Natural killer cell (primary cell): ENCODE measurements around the gene GNG2. TPM values are rescaled to one million over a fixed set of nuclear protein-coding genes. Genes with fewer than 3 reads are reported as not detected.

Source experiments
- ATAC-seq, 3 donors: fragments of 150-1000 bp in 2 of 3; fragments of 200-7000 bp in 1 of 3; cut with Tn5 transposase; 1 replicate in 1 of 3; 2 replicates in 2 of 3; pipeline ENCODE4 v1.10.0; 2021; ENCODE audit warnings: mild to moderate bottlenecking in 2 of 3, moderate library complexity in 2 of 3
- DNase-seq, 2 donors: peaks; one replicate each; pipeline versions ENCODE4 v3.0.0 to v3.0.0-alpha.2; 2013 to 2021; ENCODE audit warnings: mixed read lengths in 1 of 2
- H3K27ac ChIP-seq: one replicate; pipeline ENCODE4 v1.5.1; 2013; ENCODE audit warnings: mild to moderate bottlenecking, low read length
- H3K27me3 ChIP-seq: one replicate; pipeline ENCODE4 v1.6.1; 2013; ENCODE audit warnings: low read length; ENCODE audit not compliant: control insufficient read depth, insufficient read depth
- H3K36me3 ChIP-seq: one replicate; pipeline ENCODE4 v1.6.1; 2013; ENCODE audit warnings: low read length; ENCODE audit not compliant: control insufficient read depth, insufficient read depth
- H3K4me1 ChIP-seq: one replicate; pipeline ENCODE4 v1.6.1; 2013; ENCODE audit warnings: low read length; ENCODE audit not compliant: control insufficient read depth, insufficient read depth
- H3K4me3 ChIP-seq: one replicate; pipeline ENCODE4 v1.5.1; 2013; ENCODE audit warnings: low read length
- H3K9me3 ChIP-seq: one replicate; pipeline ENCODE4 v1.6.1; 2013; ENCODE audit warnings: low read length; ENCODE audit not compliant: control insufficient read depth, insufficient read depth
- H3K27ac Mint-ChIP-seq, 2 donors: one replicate each; pipeline ENCODE4 v1.8.0; 2022; ENCODE audit warnings: mild to moderate bottlenecking in 2 of 2, mixed read lengths in 2 of 2, moderate library complexity in 1 of 2
- H3K27me3 Mint-ChIP-seq, 2 donors: one replicate each; pipeline ENCODE4 v1.8.0; 2022; ENCODE audit warnings: low read depth in 2 of 2, mixed read lengths in 2 of 2
- H3K36me3 Mint-ChIP-seq: one replicate; pipeline ENCODE4 v1.8.0; 2022; ENCODE audit warnings: mixed read lengths
- H3K4me1 Mint-ChIP-seq, 2 donors: one replicate each; pipeline ENCODE4 v1.8.0; 2022; ENCODE audit warnings: mixed read lengths in 2 of 2
- H3K4me3 Mint-ChIP-seq: one replicate; pipeline ENCODE4 v1.8.0; 2022; ENCODE audit warnings: mild to moderate bottlenecking, moderate library complexity, mixed read lengths
- H3K9me3 Mint-ChIP-seq, 2 donors: one replicate each; pipeline ENCODE4 v1.8.0; 2022; ENCODE audit warnings: mixed read lengths in 2 of 2
- WGBS: methylation state at CpG from one replicate; pipeline ENCODE4 v1.1.7; 2013; ENCODE audit warnings: missing lambda C conversion rate; ENCODE audit not compliant: insufficient coverage; 5-methylcytosine and 5-hydroxymethylcytosine counted together
- intact Hi-C: fragments of 100-400 bp; cut with micrococcal nuclease; formaldehyde crosslinking; loops from one replicate; pipeline ENCODE4 v1.14.2; 2022
- total RNA-seq, 4 donors: library from RNA; stranded (reverse); fragments of 120-200 nt in 1 of 4; gene quantifications; one replicate each; pipeline versions ENCODE4 v1.2.3 to v1.2.4, GENCODE V29; 2013 to 2022
- TF ChIP-seq, protein P1 (sequence below): fragments of 200-600 bp; IDR thresholded peaks from one replicate; pipeline ENCODE4 v1.8.0; 2022; ENCODE audit warnings: antibody characterized with exemption

The GNG2 gene
- total RNA-seq = 100 to 1,000 TPM; 552 to 653 (median 582) TPM
- total RNA-seq (2013) = 268 TPM

DNA sequence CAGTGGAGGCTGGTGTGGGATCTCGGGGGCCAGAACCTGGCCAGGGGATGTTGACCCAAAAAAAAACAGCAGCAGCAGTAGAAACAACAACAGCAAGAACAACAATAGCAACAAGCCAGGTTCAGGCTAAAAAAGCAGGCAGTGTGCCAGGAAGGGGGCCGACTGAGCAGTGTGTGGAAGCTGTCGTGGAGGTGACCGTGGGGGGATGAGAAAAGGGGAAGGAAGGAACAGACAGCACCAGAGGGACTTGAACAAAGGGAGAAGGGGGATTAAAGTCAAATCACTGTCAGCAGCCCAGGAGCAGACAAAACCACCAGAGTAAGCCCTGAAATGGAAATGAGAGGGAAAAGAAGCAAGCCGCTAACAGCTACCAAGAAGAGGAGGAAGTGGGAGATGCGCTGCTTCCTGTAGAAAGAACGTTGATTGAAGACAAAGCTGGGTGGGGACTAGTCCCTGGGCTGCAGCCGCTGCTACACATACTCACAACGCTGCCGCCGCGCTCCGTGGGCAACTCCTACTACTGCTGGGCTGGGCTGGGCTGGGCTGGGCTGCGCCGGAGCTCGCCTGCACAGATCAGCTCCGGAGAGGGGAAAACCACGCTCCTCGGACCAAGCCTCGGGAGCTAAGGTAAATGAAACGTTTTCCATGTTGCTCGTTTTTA, at the start of gene GNG2:
Gene GNG2 (plus strand): TSS at position 449 of the 661 bp plus-strand sequence. CDS start 90,067 bp downstream, outside the sequence.
- no peaks in the 10 kb centered on the region for H3K9me3 ChIP-seq
- H3K36me3 ChIP-seq = no peaks in the 10 kb centered on the region
- TF ChIP-seq, protein P1, sequence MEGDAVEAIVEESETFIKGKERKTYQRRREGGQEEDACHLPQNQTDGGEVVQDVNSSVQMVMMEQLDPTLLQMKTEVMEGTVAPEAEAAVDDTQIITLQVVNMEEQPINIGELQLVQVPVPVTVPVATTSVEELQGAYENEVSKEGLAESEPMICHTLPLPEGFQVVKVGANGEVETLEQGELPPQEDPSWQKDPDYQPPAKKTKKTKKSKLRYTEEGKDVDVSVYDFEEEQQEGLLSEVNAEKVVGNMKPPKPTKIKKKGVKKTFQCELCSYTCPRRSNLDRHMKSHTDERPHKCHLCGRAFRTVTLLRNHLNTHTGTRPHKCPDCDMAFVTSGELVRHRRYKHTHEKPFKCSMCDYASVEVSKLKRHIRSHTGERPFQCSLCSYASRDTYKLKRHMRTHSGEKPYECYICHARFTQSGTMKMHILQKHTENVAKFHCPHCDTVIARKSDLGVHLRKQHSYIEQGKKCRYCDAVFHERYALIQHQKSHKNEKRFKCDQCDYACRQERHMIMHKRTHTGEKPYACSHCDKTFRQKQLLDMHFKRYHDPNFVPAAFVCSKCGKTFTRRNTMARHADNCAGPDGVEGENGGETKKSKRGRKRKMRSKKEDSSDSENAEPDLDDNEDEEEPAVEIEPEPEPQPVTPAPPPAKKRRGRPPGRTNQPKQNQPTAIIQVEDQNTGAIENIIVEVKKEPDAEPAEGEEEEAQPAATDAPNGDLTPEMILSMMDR = no peak
- H3K4me3 ChIP-seq = peak within 1 kb of the TSS; percentile 73
- Mint-ChIP-seq H3K4me1 (peaks cover 67 to 71% of the 10 kb centered on the region in 2 donors), H3K27me3 (no peaks in the 10 kb centered on the region), H3K4me3 (peak within 1 kb of the TSS; percentile 91), H3K27ac (no peak within 1 kb of the TSS), H3K9me3 (no peaks in the 10 kb centered on the region), H3K36me3 (peaks cover 9% of the 10 kb centered on the region)
- H3K27me3 ChIP-seq = no peaks in the 10 kb centered on the region
- intact Hi-C loops = loop anchor here (1.0 to 10.0 kb wide), 5 partner anchors 13 to 1055 kb away; no protein-coding TSS in a partner anchor
- WGBS = 2% methylated on average over 22 of the region's 22 CpGs
- ATAC-seq = peak; percentile 77 to 96 (median 91)
- peaks cover 28% of the 10 kb centered on the region for H3K4me1 ChIP-seq
- peak within 1 kb of the TSS; percentile 82 for H3K27ac ChIP-seq
- DNase-seq = peak; percentile 76 to 93

DNA sequence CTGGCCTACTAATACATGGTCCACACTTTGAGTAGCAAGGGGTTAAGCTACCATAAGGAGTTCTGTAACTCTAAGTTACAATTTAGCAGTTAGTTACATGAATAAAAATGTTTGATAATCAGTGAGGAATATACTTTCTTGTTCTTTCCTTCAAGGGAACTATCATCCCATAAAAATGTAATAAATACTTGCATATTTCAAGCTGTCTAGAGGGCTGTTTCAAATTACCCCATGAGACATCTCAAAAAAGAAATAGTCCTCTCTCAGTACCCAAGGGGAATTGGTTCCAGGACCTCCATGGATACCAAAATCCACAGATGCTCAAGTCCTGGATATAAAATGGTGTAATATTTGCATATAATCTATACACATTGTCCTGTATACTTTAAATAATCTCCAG, 48.7 kb upstream of the GNG2 start:
- Histone ChIP-seq H3K27me3 (no peaks in the 10 kb centered on the region), H3K9me3 (peaks cover 4% of the 10 kb centered on the region), H3K4me1 (no peaks in the 10 kb centered on the region), H3K27ac (no peak overlapping the region), H3K4me3 (no peak overlapping the region), H3K36me3 (no peaks in the 10 kb centered on the region)
- TF ChIP-seq, protein P1 = no peak
- DNase-seq (no peak), ATAC-seq (no peak)
- Mint-ChIP-seq H3K9me3 (no peaks in the 10 kb centered on the region), H3K27me3 (no peaks in the 10 kb centered on the region), H3K27ac (no peak overlapping the region), H3K36me3 (no peaks in the 10 kb centered on the region), H3K4me3 (no peak overlapping the region), H3K4me1 (no peaks in the 10 kb centered on the region)
- intact Hi-C loops = no loop called here

DNA sequence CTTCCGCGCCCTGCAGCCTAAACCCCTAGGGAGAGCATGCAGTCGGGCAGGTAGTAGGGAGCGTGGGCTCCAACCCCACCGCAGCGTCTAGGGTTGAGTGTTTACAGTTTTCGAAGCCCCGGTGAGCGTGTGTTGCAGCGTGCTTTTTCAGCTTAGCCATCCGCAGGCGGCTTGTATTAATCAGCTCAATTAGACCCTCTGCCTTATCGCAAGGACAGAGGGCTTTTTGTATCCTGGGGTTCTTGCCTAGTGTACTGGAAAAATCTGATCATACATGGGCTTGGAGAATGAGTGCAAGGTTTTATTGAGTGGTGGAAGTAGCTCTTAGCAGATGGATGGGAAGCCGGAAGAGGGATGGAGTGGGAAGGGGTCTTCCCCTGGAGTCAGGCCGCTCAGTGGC, 44.4 kb upstream of the GNG2 start:
- Mint-ChIP-seq H3K4me1 (no peaks in the 10 kb centered on the region), H3K36me3 (no peaks in the 10 kb centered on the region), H3K9me3 (no peaks in the 10 kb centered on the region), H3K27me3 (peaks cover 0 to 2% of the 10 kb centered on the region in 2 donors), H3K27ac (no peak overlapping the region), H3K4me3 (no peak overlapping the region)
- WGBS = 94% methylated on average over 15 of the region's 15 CpGs
- Histone ChIP-seq H3K4me3 (no peak overlapping the region), H3K27me3 (no peaks in the 10 kb centered on the region), H3K9me3 (no peaks in the 10 kb centered on the region), H3K36me3 (no peaks in the 10 kb centered on the region), H3K27ac (no peak overlapping the region), H3K4me1 (no peaks in the 10 kb centered on the region)
- ATAC-seq (no peak), DNase-seq (no peak)
- intact Hi-C loops = no loop called here
- TF ChIP-seq, protein P1 = no peak

DNA sequence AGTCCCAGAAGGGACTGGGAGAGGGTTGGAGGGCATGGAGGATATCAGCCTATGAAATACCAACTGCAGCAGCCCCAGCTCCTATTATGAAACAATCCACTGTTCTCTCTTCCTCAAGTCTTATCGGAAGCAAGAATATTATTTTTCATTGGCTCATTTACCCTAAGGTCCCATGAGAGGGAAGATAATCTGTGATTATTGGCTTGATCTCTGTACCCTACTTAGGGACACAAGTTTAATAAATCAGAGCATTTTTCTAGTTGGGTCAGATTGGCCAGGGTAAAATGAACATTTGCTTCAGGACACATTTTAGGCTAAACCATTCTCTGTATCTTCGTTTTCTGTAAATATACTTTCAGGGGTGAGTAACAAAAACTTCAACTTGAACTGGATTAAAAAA, 43.1 kb upstream of the GNG2 start:
- no peaks in the 10 kb centered on the region for H3K27me3 ChIP-seq
- H3K36me3 ChIP-seq = no peaks in the 10 kb centered on the region
- intact Hi-C loops = no loop called here
- 86% methylated on average over 1 of the region's 2 CpGs for WGBS
- Mint-ChIP-seq H3K27ac (no peak overlapping the region), H3K4me3 (no peak overlapping the region), H3K27me3 (peaks cover 0 to 2% of the 10 kb centered on the region in 2 donors), H3K4me1 (peaks cover 6 to 10% of the 10 kb centered on the region in 2 donors), H3K36me3 (no peaks in the 10 kb centered on the region), H3K9me3 (no peaks in the 10 kb centered on the region)
- TF ChIP-seq, protein P1 = no peak
- H3K4me1 ChIP-seq = no peaks in the 10 kb centered on the region
- DNase-seq = no peak
- H3K4me3 ChIP-seq = no peak overlapping the region
- ATAC-seq = no peak
- H3K27ac ChIP-seq = no peak overlapping the region
- no peaks in the 10 kb centered on the region for H3K9me3 ChIP-seq
